ENCODE data around the gene TMPRSS7.

GRCh38 chr3:112000367-112000771 is 34.2 kb upstream of the TMPRSS7 start:
- TF ChIP-seq POLR2A (IDR thresholded peaks at IDR 0.05) (no peak), CTCF (IDR thresholded peaks at IDR 0.05) (no peak)
